ENCODE results near the gene SKA1. TPM values are rescaled to one million over a fixed set of nuclear protein-coding genes. Genes with fewer than 3 reads are reported as not detected.

Gene SKA1
- total and polyA plus RNA-seq, 9 of the 15 experiments (the other 6 are each of a cell fraction or from before 2014, with no cell fraction given) = 27.8 to 67.2 (median 41.9) TPM

GRCh38 chr18:50401295-50401694 lies 26.4 kb downstream of the SKA1 start (continued):
- TF ChIP-seq E2F4 (CRISPR knock-in tag; IDR thresholded peaks at IDR 0.05; ENCODE audit: low read depth) = no peak
- TF ChIP-seq GTF2A2 (tag; IDR thresholded peaks at IDR 0.05) = no peak

DNA sequence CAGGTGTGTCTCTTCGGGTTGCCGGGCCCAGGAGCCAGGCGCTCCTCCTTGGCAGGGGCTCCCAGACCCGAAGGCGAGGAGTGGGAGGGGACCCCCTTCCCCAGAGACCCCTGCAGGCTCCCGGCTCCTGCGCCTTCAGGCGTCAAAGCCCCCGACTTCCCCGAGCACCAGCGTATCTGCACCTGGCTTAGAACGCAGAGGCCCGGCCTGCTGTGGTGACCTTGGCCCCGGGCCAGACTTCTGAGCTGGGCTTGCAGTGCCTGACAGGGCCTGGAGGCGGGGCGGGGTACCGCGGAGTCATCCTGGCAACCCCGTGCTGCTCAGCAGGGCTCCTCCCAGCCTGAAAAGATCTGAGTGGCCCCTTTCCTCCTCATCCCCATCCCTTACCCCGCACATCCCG lies 27.0 kb downstream of the SKA1 start:
- Histone ChIP-seq H3K27me3 (ENCODE audit: control insufficient read depth in 2 of 2, insufficient read depth in 2 of 2, low read length in 2 of 2) (no peaks in the 10 kb centered on the region), H2AFZ (ENCODE audit: low read depth, low read length) (no peak overlapping the region), H3K4me2 (ENCODE audit: insufficient read depth, low read length) (no peak overlapping the region), H4K20me1 (replicated peaks; ENCODE audit: control insufficient read depth, insufficient read depth, low read length) (no peaks in the 10 kb centered on the region), H3K4me3 (no peak overlapping the region), H3K9ac (ENCODE audit: insufficient read depth in 1 of 2, low read depth in 2 of 2, low read length in 2 of 2) (no peak overlapping the region; a peak in 1 of 4 replicates), H3K9me1 (ENCODE audit: control insufficient read depth, insufficient read depth, low read length) (no peaks in the 10 kb centered on the region), H3K27ac (ENCODE audit: extremely low read depth, low read depth, low read length) (no peak overlapping the region), H3K4me1 (replicated peaks in 1 of 2; ENCODE audit: control insufficient read depth in 2 of 2, insufficient read depth in 2 of 2, low read length in 2 of 2) (peaks cover 12 to 16% of the 10 kb centered on the region in 2 experiments; a peak in 4 of 5 replicates), H3K9me3 (replicated peaks; ENCODE audit: control insufficient read depth, insufficient read depth, low read depth, low read length) (no peaks in the 10 kb centered on the region), H3K36me3 (ENCODE audit: control insufficient read depth, insufficient read depth, low read length) (no peaks in the 10 kb centered on the region), H3K79me2 (ENCODE audit: control insufficient read depth, insufficient read depth, low read length) (no peaks in the 10 kb centered on the region)
- ChIA-PET CTCF (ENCODE audit: low intra/inter-chr PET ratio) (no interaction called here), POLR2A (interaction anchor here (1.0 kb wide), 1 partner anchor 11 kb away, joined by 3 read pairs; no protein-coding TSS in a partner anchor)
- peak; percentile 98 for ATAC-seq
- in situ Hi-C loops (cut with MboI) = no loop called here
- FAIRE-seq = peak; percentile 44
- 26% methylated on average over 9 of the region's 21 CpGs for WGBS (ENCODE audit: insufficient coverage, low coverage, missing lambda C conversion rate)
- intact Hi-C loops (cut with micrococcal nuclease) = no loop called here
- BruUV-seq (replicated peaks) = no TSS peak
- peak; percentile 76 to 88 (median 77) for DNase-seq (ENCODE audit: extremely low read depth in 1 of 4, low spot score in 3 of 4)
- TF ChIP-seq ZNF197 (CRISPR knock-in tag; IDR thresholded peaks at IDR 0.05; ENCODE audit: low read depth) (no peak), PRPF4 (IDR thresholded peaks at IDR 0.05; ENCODE audit: insufficient read depth, low read depth, low read length, poor library complexity, severe bottlenecking) (no peak), CBFA2T3 (IDR thresholded peaks at IDR 0.05) (no peak), ZNF253 (CRISPR knock-in tag; conservative IDR thresholded peaks at IDR 0.05) (no peak), MXI1 (IDR thresholded peaks at IDR 0.05; ENCODE audit: low read depth, low read length) (no peak), NRF1 (conservative IDR thresholded peaks at IDR 0.05 in 1 of 2, IDR thresholded peaks at IDR 0.05 in 1 of 2) (0 out of 4 replicates have a peak, but pooled peaks of 1 of the 2 experiments have one; percentile 10), FOXK1 (CRISPR knock-in tag; IDR thresholded peaks at IDR 0.05; ENCODE audit: borderline replicate concordance) (no peak), NFIX (CRISPR knock-in tag; IDR thresholded peaks at IDR 0.05; ENCODE audit: low read depth) (no peak), ASH1L (IDR thresholded peaks at IDR 0.05; ENCODE audit: borderline replicate concordance, low read depth, partially characterized antibody) (no peak), EZH2 (IDR thresholded peaks at IDR 0.05; ENCODE audit: borderline replicate concordance, low read depth, low read length) (no peak)
- TF ChIP-seq, protein P1, sequence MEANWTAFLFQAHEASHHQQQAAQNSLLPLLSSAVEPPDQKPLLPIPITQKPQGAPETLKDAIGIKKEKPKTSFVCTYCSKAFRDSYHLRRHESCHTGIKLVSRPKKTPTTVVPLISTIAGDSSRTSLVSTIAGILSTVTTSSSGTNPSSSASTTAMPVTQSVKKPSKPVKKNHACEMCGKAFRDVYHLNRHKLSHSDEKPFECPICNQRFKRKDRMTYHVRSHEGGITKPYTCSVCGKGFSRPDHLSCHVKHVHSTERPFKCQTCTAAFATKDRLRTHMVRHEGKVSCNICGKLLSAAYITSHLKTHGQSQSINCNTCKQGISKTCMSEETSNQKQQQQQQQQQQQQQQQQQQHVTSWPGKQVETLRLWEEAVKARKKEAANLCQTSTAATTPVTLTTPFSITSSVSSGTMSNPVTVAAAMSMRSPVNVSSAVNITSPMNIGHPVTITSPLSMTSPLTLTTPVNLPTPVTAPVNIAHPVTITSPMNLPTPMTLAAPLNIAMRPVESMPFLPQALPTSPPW (CRISPR knock-in tag; IDR thresholded peaks at IDR 0.05) = peak; percentile 13; the same call in 1 of the 2 replicates
- TF ChIP-seq, protein P2, sequence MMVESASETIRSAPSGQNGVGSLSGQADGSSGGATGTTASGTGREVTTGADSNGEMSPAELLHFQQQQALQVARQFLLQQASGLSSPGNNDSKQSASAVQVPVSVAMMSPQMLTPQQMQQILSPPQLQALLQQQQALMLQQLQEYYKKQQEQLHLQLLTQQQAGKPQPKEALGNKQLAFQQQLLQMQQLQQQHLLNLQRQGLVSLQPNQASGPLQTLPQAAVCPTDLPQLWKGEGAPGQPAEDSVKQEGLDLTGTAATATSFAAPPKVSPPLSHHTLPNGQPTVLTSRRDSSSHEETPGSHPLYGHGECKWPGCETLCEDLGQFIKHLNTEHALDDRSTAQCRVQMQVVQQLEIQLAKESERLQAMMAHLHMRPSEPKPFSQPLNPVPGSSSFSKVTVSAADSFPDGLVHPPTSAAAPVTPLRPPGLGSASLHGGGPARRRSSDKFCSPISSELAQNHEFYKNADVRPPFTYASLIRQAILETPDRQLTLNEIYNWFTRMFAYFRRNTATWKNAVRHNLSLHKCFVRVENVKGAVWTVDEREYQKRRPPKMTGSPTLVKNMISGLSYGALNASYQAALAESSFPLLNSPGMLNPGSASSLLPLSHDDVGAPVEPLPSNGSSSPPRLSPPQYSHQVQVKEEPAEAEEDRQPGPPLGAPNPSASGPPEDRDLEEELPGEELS (CRISPR knock-in tag; IDR thresholded peaks at IDR 0.05; ENCODE audit: borderline replicate concordance) = no peak
- TF ChIP-seq, protein P3, sequence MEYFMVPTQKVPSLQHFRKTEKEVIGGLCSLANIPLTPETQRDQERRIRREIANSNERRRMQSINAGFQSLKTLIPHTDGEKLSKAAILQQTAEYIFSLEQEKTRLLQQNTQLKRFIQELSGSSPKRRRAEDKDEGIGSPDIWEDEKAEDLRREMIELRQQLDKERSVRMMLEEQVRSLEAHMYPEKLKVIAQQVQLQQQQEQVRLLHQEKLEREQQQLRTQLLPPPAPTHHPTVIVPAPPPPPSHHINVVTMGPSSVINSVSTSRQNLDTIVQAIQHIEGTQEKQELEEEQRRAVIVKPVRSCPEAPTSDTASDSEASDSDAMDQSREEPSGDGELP (CRISPR knock-in tag; IDR thresholded peaks at IDR 0.05; ENCODE audit: borderline replicate concordance) = peak; percentile 35; the same call in 1 of the 2 replicates
